Measurements from ENCODE around the gene DISC1.

GRCh38 chr1:231918239-231919015 lies 291.8 kb downstream of the DISC1 start:
- TF ChIP-seq CTCF (IDR thresholded peaks at IDR 0.05) (no peak), POLR2AphosphoS5 (IDR thresholded peaks at IDR 0.05) (no peak), POLR2A (IDR thresholded peaks at IDR 0.05) (no peak), EP300 (IDR thresholded peaks at IDR 0.05) (no peak)
